ENCODE measurements around the gene ZC3H7B.

- TF ChIP-seq CTCF (IDR thresholded peaks at IDR 0.05), result no peak
- TF ChIP-seq POLR2A (IDR thresholded peaks at IDR 0.05), result no peak
These were observed 36.9 kb upstream of the ZC3H7B start for GRCh38 chr22:41264408-41264941.
